KMS-11 (cell line): ENCODE data around the gene PLOD2.

Source experiments
- H2AFZ ChIP-seq: fragments of 200-600 bp; sonication (generic); 2 replicates; pipeline ENCODE4 v1.6.1; 2016; ENCODE audit warnings: antibody characterized with exemption, mixed run types, low read depth
- H3K27ac ChIP-seq: fragments of 200-600 bp; sonication (generic); 2 replicates; pipeline ENCODE4 v1.6.1; 2016; ENCODE audit warnings: mild to moderate bottlenecking, mixed run types
- H3K27me3 ChIP-seq: fragments of 200-600 bp; sonication (generic); 2 replicates; pipeline ENCODE4 v1.6.1; 2017; ENCODE audit warnings: mild to moderate bottlenecking, low read depth, mixed run types, moderate library complexity; ENCODE audit not compliant: insufficient read depth
- H3K36me3 ChIP-seq: fragments of 200-600 bp; sonication (generic); 2 replicates; pipeline ENCODE4 v1.6.1; 2017; ENCODE audit warnings: mild to moderate bottlenecking, mixed run types; ENCODE audit not compliant: insufficient read depth
- H3K4me1 ChIP-seq: fragments of 200-600 bp; sonication (generic); 2 replicates; pipeline ENCODE4 v1.6.1; 2016; ENCODE audit warnings: mild to moderate bottlenecking, low read depth, mixed run types; ENCODE audit not compliant: poor library complexity, severe bottlenecking
- H3K4me2 ChIP-seq: fragments of 200-600 bp; sonication (generic); 2 replicates; pipeline ENCODE4 v1.7.0; 2016; ENCODE audit warnings: mild to moderate bottlenecking, mixed run types
- H3K4me3 ChIP-seq: fragments of 200-600 bp; sonication (generic); IDR thresholded peaks from 2 replicates; pipeline ENCODE4 v1.6.1; 2017; ENCODE audit warnings: low read depth, low read length, mixed read lengths; ENCODE audit not compliant: insufficient read depth
- H3K79me2 ChIP-seq: fragments of 200-600 bp; sonication (generic); 2 replicates; pipeline ENCODE4 v1.6.1; 2016; ENCODE audit warnings: low read depth, mixed run types; ENCODE audit not compliant: insufficient read depth
- H3K9ac ChIP-seq: fragments of 200-600 bp; sonication (generic); 2 replicates; pipeline ENCODE4 v1.6.1; 2016; ENCODE audit warnings: mild to moderate bottlenecking, mixed run types
- H4K20me1 ChIP-seq: fragments of 200-600 bp; sonication (generic); 2 replicates; pipeline ENCODE4 v1.6.1; 2016; ENCODE audit warnings: mild to moderate bottlenecking, mixed run types; ENCODE audit not compliant: insufficient read depth
- CTCF ChIP-seq: fragments of 200-600 bp; sonication (generic); conservative IDR thresholded peaks from 2 replicates; pipeline ENCODE4 v1.6.1; 2017; ENCODE audit warnings: low read depth, mild to moderate bottlenecking, antibody characterized with exemption, low read length, moderate library complexity, mixed read lengths

PLOD2 gene

GRCh38 chr3:146139586-146140110, 21.3 kb downstream of the PLOD2 start:
- H3K4me2 ChIP-seq: no peak overlapping the region
- peaks cover 13% of the 10 kb centered on the region for H3K4me1 ChIP-seq
- no peaks in the 10 kb centered on the region for H3K36me3 ChIP-seq
- H2AFZ ChIP-seq: no peak overlapping the region
- no peak overlapping the region for H3K4me3 ChIP-seq
- H3K27me3 ChIP-seq: no peaks in the 10 kb centered on the region
- no peak overlapping the region for H3K9ac ChIP-seq
- H3K79me2 ChIP-seq: no peaks in the 10 kb centered on the region
- H3K27ac ChIP-seq: no peak overlapping the region
- no peaks in the 10 kb centered on the region for H4K20me1 ChIP-seq
- TF ChIP-seq CTCF: no peak

- H4K20me1 ChIP-seq: no peaks in the 10 kb centered on the region
- no peak overlapping the region for H3K27ac ChIP-seq
- no peak overlapping the region for H3K9ac ChIP-seq
- H3K4me2 ChIP-seq: no peak overlapping the region
- no peaks in the 10 kb centered on the region for H3K79me2 ChIP-seq
- H2AFZ ChIP-seq: no peak overlapping the region
- peaks cover 13% of the 10 kb centered on the region for H3K4me1 ChIP-seq
- TF ChIP-seq CTCF: no peak
- H3K36me3 ChIP-seq: no peaks in the 10 kb centered on the region
- no peaks in the 10 kb centered on the region for H3K27me3 ChIP-seq
- no peak overlapping the region for H3K4me3 ChIP-seq
Observed at GRCh38 chr3:146138902-146139301, 22.1 kb downstream of the PLOD2 start.

GRCh38 chr3:146136647-146137046, 24.3 kb downstream of the PLOD2 start:
- H3K4me1 ChIP-seq: no peaks in the 10 kb centered on the region
- no peak overlapping the region for H3K4me3 ChIP-seq
- no peak overlapping the region for H3K9ac ChIP-seq
- no peak overlapping the region for H3K4me2 ChIP-seq
- no peak overlapping the region for H3K27ac ChIP-seq
- H3K27me3 ChIP-seq: no peaks in the 10 kb centered on the region
- no peak for TF ChIP-seq CTCF
- no peak overlapping the region for H2AFZ ChIP-seq
- H3K79me2 ChIP-seq: no peaks in the 10 kb centered on the region
- no peaks in the 10 kb centered on the region for H4K20me1 ChIP-seq
- H3K36me3 ChIP-seq: no peaks in the 10 kb centered on the region

GRCh38 chr3:146134348-146135117, 26.5 kb downstream of the PLOD2 start:
- no peak for TF ChIP-seq CTCF
- no peaks in the 10 kb centered on the region for H4K20me1 ChIP-seq

More at GRCh38 chr3:146134348-146135117, 26.5 kb downstream of the PLOD2 start:
- Histone ChIP-seq H2AFZ (no peak overlapping the region), H3K36me3 (no peaks in the 10 kb centered on the region), H3K4me3 (no peak overlapping the region), H3K9ac (no peak overlapping the region), H3K79me2 (no peaks in the 10 kb centered on the region), H3K4me1 (no peaks in the 10 kb centered on the region), H3K27me3 (no peaks in the 10 kb centered on the region), H3K27ac (no peak overlapping the region), H3K4me2 (no peak overlapping the region)
